DOHH2 (cell line): ENCODE results near the gene BASP1.

Experiments
- CTCF ChIP-seq: fragments of 200-600 bp; sonication (generic); IDR thresholded peaks from one replicate; pipeline ENCODE4 v1.5.1; 2014; ENCODE audit warnings: antibody characterized with exemption, mild to moderate bottlenecking, low read depth, low read length; ENCODE audit not compliant: poor library complexity, severe bottlenecking
- EZH2phosphoT487 ChIP-seq: fragments of 200-600 bp; sonication (generic); IDR thresholded peaks from 2 replicates; pipeline ENCODE4 v1.6.1; 2017; ENCODE audit warnings: borderline replicate concordance, mild to moderate bottlenecking, antibody characterized with exemption, low read length, moderate library complexity, mixed read lengths

- TF ChIP-seq CTCF (no peak), EZH2phosphoT487 (no peak)
Measured at GRCh38 chr5:17172791-17173190, 44.6 kb upstream of the BASP1 start.
